H1 (cell line): ENCODE results near the gene VOPP1. TPM values are rescaled to one million over a fixed set of nuclear protein-coding genes. Genes with fewer than 3 reads are reported as not detected.

Experiments used
- CTCF ChIA-PET: fragments of 300-600 bp; sonication (Branson Sonifier 250); formaldehyde crosslinking; loops from one replicate; lab custom pipeline; 2021; ENCODE audit not compliant: partially characterized antibody; lab: Charles Lee
- POLR2A ChIA-PET: fragments of 300-600 bp; sonication (Branson Sonifier 250); formaldehyde crosslinking; loops from one replicate; lab custom pipeline; 2021; ENCODE audit warnings: inconsistent platforms; ENCODE audit not compliant: partially characterized antibody; lab: Charles Lee
- DNase-seq, 2 experiments: peaks; one replicate each; pipeline versions ENCODE4 v3.0.0 to v3.0.0-alpha.2; 2010 to 2022; ENCODE audit warnings: low spot score in 2 of 2, low read depth in 1 of 2, mixed read lengths in 1 of 2
- FAIRE-seq: peaks from 2 replicates; lab custom pipeline; 2011; peaks lifted over from hg19 to GRCh38; lab: Jason Lieb, UNC
- H2AFZ ChIP-seq: 2 replicates; pipeline ENCODE4 v1.8.1; 2012; ENCODE audit warnings: low read length, inconsistent platforms
- H2AK5ac ChIP-seq: 2 replicates; pipeline ENCODE4 v1.6.1; 2013; ENCODE audit warnings: low read depth, low read length
- H2BK120ac ChIP-seq: replicated peaks from 2 replicates; pipeline ENCODE3; 2013; ENCODE audit warnings: low read depth, low read length, inconsistent platforms
- H2BK12ac ChIP-seq: 2 replicates; pipeline ENCODE4 v1.6.1; 2013; ENCODE audit warnings: low read depth, low read length
- H2BK15ac ChIP-seq: 2 replicates; pipeline ENCODE4 v1.6.1; 2013; ENCODE audit warnings: low read length
- H2BK20ac ChIP-seq: 2 replicates; pipeline ENCODE4 v1.6.1; 2013; ENCODE audit warnings: low read length
- H2BK5ac ChIP-seq: 2 replicates; pipeline ENCODE4 v1.6.1; 2013; ENCODE audit warnings: low read depth, low read length
- H3K14ac ChIP-seq: 2 replicates; pipeline ENCODE4 v1.6.1; 2013; ENCODE audit warnings: inconsistent platforms; ENCODE audit not compliant: insufficient read length
- H3K18ac ChIP-seq: 2 replicates; pipeline ENCODE4 v1.6.1; 2013; ENCODE audit warnings: low read length; ENCODE audit errors: extremely low read depth
- H3K23ac ChIP-seq: 2 replicates; pipeline ENCODE4 v1.6.1; 2013; ENCODE audit warnings: inconsistent platforms; ENCODE audit not compliant: insufficient read length
- H3K23me2 ChIP-seq: 2 replicates; pipeline ENCODE4 v1.6.1; 2013; ENCODE audit warnings: low read depth, low read length
- H3K27ac ChIP-seq: 2 replicates; pipeline ENCODE4 v1.6.1; 2011; ENCODE audit warnings: low read depth, low read length, inconsistent platforms
- H3K27me3 ChIP-seq, 4 experiments: replicated peaks in 1 of 4; 1 replicate in 1 of 4; 2 replicates in 3 of 4; pipeline versions ENCODE4 v1.6.1 to v1.8.1; 2011 to 2013; ENCODE audit warnings: low read length in 3 of 4, mild to moderate bottlenecking in 3 of 4, inconsistent platforms in 2 of 4, mixed read lengths in 2 of 4, moderate library complexity in 1 of 4; ENCODE audit not compliant: control insufficient read depth in 3 of 4, insufficient read depth in 3 of 4; ENCODE audit errors: extremely low read depth in 1 of 4
- H3K36me3 ChIP-seq, 4 experiments: 2 replicates each; pipeline versions ENCODE4 v1.6.1 to v1.8.1; 2011 to 2013; ENCODE audit warnings: mild to moderate bottlenecking in 4 of 4, low read length in 3 of 4, moderate library complexity in 2 of 4, control low read depth in 1 of 4, inconsistent platforms in 1 of 4; ENCODE audit not compliant: insufficient read depth in 4 of 4, control insufficient read depth in 2 of 4
- H3K4ac ChIP-seq: replicated peaks from 2 replicates; pipeline ENCODE3; 2013; ENCODE audit warnings: low read length, low read depth, mixed read lengths, inconsistent platforms; ENCODE audit not compliant: insufficient read length
- H3K4me1 ChIP-seq, 4 experiments: replicated peaks in 1 of 4; 1 replicate in 1 of 4; 2 replicates in 3 of 4; pipeline versions ENCODE4 v1.6.1 to v1.8.1; 2011 to 2013; ENCODE audit warnings: low read length in 3 of 4, inconsistent platforms in 2 of 4, mixed read lengths in 1 of 4; ENCODE audit not compliant: insufficient read depth in 4 of 4, control insufficient read depth in 3 of 4
- H3K4me2 ChIP-seq, 2 experiments: 2 replicates each; pipeline versions ENCODE4 v1.6.1 to v1.8.1; 2011 to 2013; ENCODE audit warnings: low read depth in 2 of 2, low read length in 2 of 2, control low read depth in 1 of 2, inconsistent platforms in 1 of 2, mild to moderate bottlenecking in 1 of 2; ENCODE audit not compliant: insufficient read depth in 1 of 2
- H3K4me3 ChIP-seq, 4 experiments: fragments of 200-600, 300-600 bp in 1 of 4; sonication (generic), shearing (Covaris generic), sonication (Bioruptor Twin) in 1 of 4; 2 replicates each; pipeline versions ENCODE4 v1.5.1 to v1.8.1; 2011 to 2016; ENCODE audit warnings: low read length in 4 of 4, low read depth in 3 of 4, control low read depth in 2 of 4, inconsistent platforms in 2 of 4, mild to moderate bottlenecking in 2 of 4, mixed read lengths in 1 of 4, moderate library complexity in 1 of 4; ENCODE audit not compliant: insufficient read depth in 2 of 4; ENCODE audit errors: extremely low read depth in 1 of 4
- H3K56ac ChIP-seq: replicated peaks from 2 replicates; pipeline ENCODE3; 2013; ENCODE audit warnings: low read depth, mild to moderate bottlenecking, mixed read lengths, low read length, inconsistent platforms; ENCODE audit not compliant: insufficient read length
- H3K79me1 ChIP-seq: 2 replicates; pipeline ENCODE4 v1.6.1; 2013; ENCODE audit warnings: low read depth, low read length, control low read depth
- H3K79me2 ChIP-seq, 2 experiments: 2 replicates each; pipeline versions ENCODE4 v1.6.1 to v1.8.1; 2012 to 2013; ENCODE audit warnings: low read length in 2 of 2, mild to moderate bottlenecking in 2 of 2, inconsistent platforms in 1 of 2; ENCODE audit not compliant: insufficient read depth in 2 of 2, control insufficient read depth in 1 of 2
- H3K9ac ChIP-seq, 4 experiments: replicated peaks in 1 of 4; 1 replicate in 1 of 4; 2 replicates in 3 of 4; pipeline versions ENCODE4 v1.6.1 to v1.8.1; 2011 to 2013; ENCODE audit warnings: low read depth in 3 of 4, low read length in 3 of 4, control low read depth in 2 of 4, mild to moderate bottlenecking in 2 of 4, moderate library complexity in 2 of 4, inconsistent platforms in 1 of 4; ENCODE audit errors: extremely low read depth in 1 of 4
- H3K9me3 ChIP-seq, 2 experiments: 2 replicates each; pipeline versions ENCODE4 v1.6.1 to v1.8.1; 2012 to 2013; ENCODE audit warnings: mild to moderate bottlenecking in 2 of 2, moderate library complexity in 2 of 2, control low read depth in 1 of 2, inconsistent platforms in 1 of 2, low read depth in 1 of 2, low read length in 1 of 2, mixed read lengths in 1 of 2; ENCODE audit not compliant: insufficient read depth in 2 of 2
- H4K20me1 ChIP-seq, 2 experiments: replicated peaks in 1 of 2; 2 replicates each; pipeline versions ENCODE3 to v1.8.1; 2011 to 2013; ENCODE audit warnings: inconsistent platforms in 2 of 2, low read length in 2 of 2, mild to moderate bottlenecking in 1 of 2; ENCODE audit not compliant: insufficient read depth in 2 of 2, control insufficient read depth in 1 of 2
- H4K5ac ChIP-seq: 2 replicates; pipeline ENCODE4 v1.6.1; 2013; ENCODE audit warnings: low read length, low read depth, mixed read lengths, inconsistent platforms; ENCODE audit not compliant: insufficient read length
- H4K8ac ChIP-seq: 2 replicates; pipeline ENCODE4 v1.8.0; 2013; ENCODE audit warnings: mild to moderate bottlenecking, moderate library complexity, low read length, inconsistent platforms; ENCODE audit not compliant: insufficient read depth; ENCODE audit errors: extremely low read depth
- H4K91ac ChIP-seq: replicated peaks from 2 replicates; pipeline ENCODE3; 2013; ENCODE audit warnings: low read length, mixed read lengths, inconsistent platforms; ENCODE audit not compliant: insufficient read length
- ATF3 ChIP-seq: IDR thresholded peaks from 2 replicates; pipeline ENCODE4 v1.6.1; 2011; ENCODE audit warnings: low read depth, mild to moderate bottlenecking, low read length; ENCODE audit not compliant: insufficient read depth
- BCL11A ChIP-seq, 2 experiments: IDR thresholded peaks; one replicate each; pipeline ENCODE4 v1.6.1; 2011; ENCODE audit warnings: low read depth in 2 of 2, low read length in 2 of 2, mild to moderate bottlenecking in 2 of 2
- POLR2AphosphoS5 ChIP-seq: IDR thresholded peaks from 2 replicates; pipeline ENCODE4 v1.6.1; 2011; ENCODE audit warnings: low read depth, low read length
- RBBP5 ChIP-seq: IDR thresholded peaks from 2 replicates; pipeline ENCODE4 v1.7.1; 2012; ENCODE audit warnings: low read depth, mild to moderate bottlenecking, inconsistent platforms, low read length, moderate library complexity, borderline replicate concordance
- SAP30 ChIP-seq: fragments of 300-600 bp; sonication (generic); IDR thresholded peaks from 2 replicates; pipeline ENCODE4 v1.7.1; 2012; ENCODE audit warnings: low read length, moderate library complexity, mild to moderate bottlenecking, inconsistent platforms; ENCODE audit not compliant: insufficient read depth, insufficient replicate concordance
- SP2 ChIP-seq: IDR thresholded peaks from 2 replicates; pipeline ENCODE4 v1.6.1; 2012; ENCODE audit warnings: mild to moderate bottlenecking, low read length, inconsistent platforms
- TAF1 ChIP-seq: IDR thresholded peaks from 2 replicates; pipeline ENCODE4 v1.6.1; 2011; ENCODE audit warnings: mild to moderate bottlenecking, low read depth, low read length
- WGBS, 2 experiments: shearing (Covaris generic) in 1 of 2; methylation state at CpG; one replicate each; pipeline versions ENCODE4 v1.1.6 to v1.1.7; 2013 to 2015; ENCODE audit warnings: low lambda C conversion rate in 2 of 2, mixed read lengths in 2 of 2, inconsistent platforms in 1 of 2, low coverage in 1 of 2, missing lambda C conversion rate in 1 of 2; ENCODE audit not compliant: insufficient replicate concordance in 2 of 2, insufficient coverage in 1 of 2, insufficient read length in 1 of 2; ENCODE audit errors: extremely low coverage in 1 of 2, missing lambda C conversion rate in 1 of 2; 5-methylcytosine and 5-hydroxymethylcytosine counted together
- polyA plus RNA-seq, 7 experiments: library from polyadenylated mRNA; depleted of rRNA in 3 of 7; stranded (reverse) in 5 of 7; unstranded in 2 of 7; fragments of >200 nt in 5 of 7; fragments of 200-250 nt in 2 of 7; gene quantifications; 1 replicate in 5 of 7; 2 replicates in 1 of 7; 4 replicates in 1 of 7; pipeline versions ENCODE4 v1.2.1 to v1.2.3, GENCODE V29; 2011 to 2013; ENCODE audit warnings: missing spikeins in 2 of 7, mixed read lengths in 2 of 7
- total RNA-seq: library from RNA; stranded (reverse); fragmentation: NEBNext Ultra II Directional; extraction: Animal tissue kit (Norgen Biotek cat#: 25700); gene quantifications from 2 replicates; pipeline ENCODE4 v1.2.1, GENCODE V29; 2021
- TF ChIP-seq, protein P1 (sequence below): IDR thresholded peaks from 2 replicates; pipeline ENCODE4 v1.6.1; 2012; ENCODE audit warnings: low read length, inconsistent platforms

VOPP1 gene
- total and polyA plus RNA-seq, 2 of the 8 experiments (the other 6 are each of a cell fraction or from before 2014, with no cell fraction given) = 44.7 to 83.0 TPM

DNA sequence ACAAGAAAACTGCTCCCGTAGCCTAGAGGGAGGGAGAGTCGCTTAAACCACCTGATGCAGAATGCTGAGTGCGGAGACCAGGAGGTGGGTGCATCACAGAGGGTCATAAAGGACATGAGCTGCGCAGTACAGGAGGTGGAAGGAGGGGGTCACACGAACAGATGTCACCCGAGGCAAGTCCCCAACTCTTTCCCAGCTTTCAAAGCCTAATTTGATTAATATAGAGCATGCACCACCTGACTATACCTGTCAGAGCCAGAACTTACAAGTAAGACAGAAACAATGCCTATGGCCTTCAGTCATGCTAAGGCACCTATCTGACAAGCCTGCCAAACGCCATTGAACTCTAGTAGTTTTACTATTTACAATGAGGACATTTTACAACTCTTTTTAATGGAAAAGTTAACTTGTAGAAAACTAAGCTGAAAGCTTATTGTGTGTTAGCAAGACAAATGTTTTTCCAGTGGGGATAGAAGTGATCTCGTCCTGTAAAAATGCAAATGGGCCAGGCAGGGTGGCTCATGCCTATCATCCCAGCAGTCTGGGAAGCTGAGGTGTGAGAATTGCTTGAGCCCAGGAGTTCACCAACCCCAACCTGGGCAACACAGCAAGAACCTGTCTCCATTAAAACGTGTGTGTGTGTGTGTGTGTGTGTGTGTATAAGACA, 1.1 kb upstream of the VOPP1 start:
- Histone ChIP-seq H3K4me2 (peak overlapping the region; percentile 82 to 95), H3K56ac (no peak overlapping the region), H3K79me1 (no peaks in the 10 kb centered on the region), H3K27me3 (peaks cover 0 to 5% (median 0%) of the 10 kb centered on the region in 4 experiments; a peak in 2 of 7 replicates), H4K91ac (no peak overlapping the region), H3K18ac (no peak overlapping the region), H3K4ac (no peak overlapping the region), H3K23ac (no peak overlapping the region), H3K14ac (no peak overlapping the region), H2BK5ac (peak overlapping the region; percentile 22; the same call in 1 of the 2 replicates), H2BK15ac (0 out of 2 replicates have a peak overlapping the region, but pooled peaks have one; percentile 76), H2BK120ac (no peak overlapping the region), H4K8ac (no peak overlapping the region), H4K5ac (no peak overlapping the region), H3K9ac (0 out of 7 replicates have a peak overlapping the region, but pooled peaks of 1 of the 4 experiments have one; percentile 1), H3K27ac (no peak overlapping the region), H3K79me2 (peaks cover 0 to 32% of the 10 kb centered on the region in 2 experiments; a peak in 2 of 4 replicates), H2AK5ac (no peak overlapping the region), H2AFZ (no peak overlapping the region), H2BK12ac (no peak overlapping the region), H3K4me1 (peaks cover 0 to 26% (median 19%) of the 10 kb centered on the region in 4 experiments; a peak in 5 of 7 replicates), H4K20me1 (no peaks in the 10 kb centered on the region), H2BK20ac (no peak overlapping the region), H3K23me2 (peaks cover 12% of the 10 kb centered on the region), H3K36me3 (no peaks in the 10 kb centered on the region)
- POLR2A ChIA-PET = interaction anchor here (0.6 to 1.6 kb wide), 6 partner anchors 8 to 207 kb away, joined by 3 to 5 read pairs (median 4); no protein-coding TSS in a partner anchor
- WGBS, 2 experiments = 15% methylated on average over 9 of the region's 9 CpGs; no CpG with 5 or more reads in 1 of the 2 experiments
- no peak for DNase-seq
- CTCF ChIA-PET = interaction anchor here (0.6 to 1.2 kb wide), 3 partner anchors 22 to 90 kb away, joined by 3 to 4 read pairs (median 3); no protein-coding TSS in a partner anchor
- TF ChIP-seq ATF3 (no peak), RBBP5 (no peak), SAP30 (no peak), POLR2AphosphoS5 (no peak), TAF1 (no peak), BCL11A (IDR thresholded peaks at IDR 0.05; ENCODE audit: low read depth in 2 of 2, low read length in 2 of 2) (no peak), SP2 (no peak)
- TF ChIP-seq, protein P1, sequence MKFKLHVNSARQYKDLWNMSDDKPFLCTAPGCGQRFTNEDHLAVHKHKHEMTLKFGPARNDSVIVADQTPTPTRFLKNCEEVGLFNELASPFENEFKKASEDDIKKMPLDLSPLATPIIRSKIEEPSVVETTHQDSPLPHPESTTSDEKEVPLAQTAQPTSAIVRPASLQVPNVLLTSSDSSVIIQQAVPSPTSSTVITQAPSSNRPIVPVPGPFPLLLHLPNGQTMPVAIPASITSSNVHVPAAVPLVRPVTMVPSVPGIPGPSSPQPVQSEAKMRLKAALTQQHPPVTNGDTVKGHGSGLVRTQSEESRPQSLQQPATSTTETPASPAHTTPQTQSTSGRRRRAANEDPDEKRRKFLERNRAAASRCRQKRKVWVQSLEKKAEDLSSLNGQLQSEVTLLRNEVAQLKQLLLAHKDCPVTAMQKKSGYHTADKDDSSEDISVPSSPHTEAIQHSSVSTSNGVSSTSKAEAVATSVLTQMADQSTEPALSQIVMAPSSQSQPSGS = no peak
- TF ChIP-seq, all 59 proteins: peak for 0
- peak overlapping the region; percentile 68 to 85 (median 84); a peak in 7 of 8 replicates for H3K4me3 ChIP-seq
- H3K9me3 ChIP-seq = no peaks in the 10 kb centered on the region
- FAIRE-seq = no peak
